Activated naive CD4-positive, alpha-beta T cell treated with anti-CD3 and anti-CD28 coated beads, Interleukin-2, amount 50 U/mL, for 72 hours (primary cell): ENCODE measurements around the gene SLC12A7. TPM values are rescaled to one million over a fixed set of nuclear protein-coding genes. Genes with fewer than 3 reads are reported as not detected.

Experiments used
- ATAC-seq, 2 donors: fragments of 150-1000 bp; cut with Tn5 transposase; 2 replicates each; pipeline ENCODE4 v1.10.0; 2021; ENCODE audit warnings: mild to moderate bottlenecking in 2 of 2, moderate library complexity in 2 of 2
- DNase-seq, 2 donors: peaks; one replicate each; pipeline ENCODE4 v3.0.0; 2021 to 2022; ENCODE audit warnings: low spot score in 2 of 2
- H3K27ac Mint-ChIP-seq, 2 donors: one replicate each; pipeline ENCODE4 v1.8.0; 2022; ENCODE audit warnings: mild to moderate bottlenecking in 2 of 2, mixed read lengths in 2 of 2
- H3K36me3 Mint-ChIP-seq, 2 donors: one replicate each; pipeline ENCODE4 v1.8.0; 2022; ENCODE audit warnings: mixed read lengths in 2 of 2
- H3K9me3 Mint-ChIP-seq, 2 donors: one replicate each; pipeline ENCODE4 v1.8.0; 2022; ENCODE audit warnings: mixed read lengths in 2 of 2
- total RNA-seq, 2 donors: library from RNA; stranded (reverse); gene quantifications; one replicate each; pipeline ENCODE4 v1.2.3, GENCODE V29; 2022

The SLC12A7 gene
- total RNA-seq, 2 donors from 2014 or later: 19.5 to 74.7 TPM

DNA sequence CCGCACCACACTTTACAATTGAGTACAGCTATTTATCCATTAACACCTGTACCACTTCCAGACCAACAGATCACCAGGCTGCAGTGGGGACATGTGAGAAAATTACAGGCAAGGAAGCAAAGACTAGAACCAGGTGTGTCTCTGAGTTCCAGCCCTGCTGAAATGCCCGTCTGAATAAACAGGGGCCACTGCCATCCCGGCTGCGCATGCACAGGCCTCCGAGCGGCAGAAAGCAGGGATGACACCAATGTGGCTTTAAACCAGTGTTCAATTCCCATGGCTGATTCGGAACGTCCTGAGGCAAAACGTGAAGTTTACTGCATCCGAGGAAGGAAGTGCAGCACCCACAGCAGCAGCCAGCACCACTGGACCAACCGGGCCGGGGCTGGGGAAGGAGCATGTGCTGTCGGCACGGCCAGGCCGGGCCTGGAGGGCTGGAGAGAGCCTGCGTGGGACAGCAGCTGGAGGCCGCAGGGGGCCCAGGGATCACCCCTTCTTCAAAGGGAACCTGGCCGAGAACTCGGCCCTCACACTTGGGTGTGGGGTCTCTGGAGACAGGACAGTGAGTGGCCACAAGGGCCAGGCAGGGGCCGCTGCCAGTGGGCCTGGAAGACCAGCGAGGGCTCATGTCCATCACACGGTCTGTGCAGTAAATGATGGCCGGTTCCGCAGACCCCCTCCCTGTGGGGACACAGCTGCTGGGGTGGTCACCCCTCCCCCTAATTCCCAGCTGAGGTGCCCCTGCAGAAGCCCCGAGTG, 33.0 kb upstream of the SLC12A7 start:
- DNase-seq (no peak), ATAC-seq (no peak)
- Mint-ChIP-seq H3K36me3 (no peaks in the 10 kb centered on the region), H3K9me3 (no peaks in the 10 kb centered on the region), H3K27ac (no peak overlapping the region)

DNA sequence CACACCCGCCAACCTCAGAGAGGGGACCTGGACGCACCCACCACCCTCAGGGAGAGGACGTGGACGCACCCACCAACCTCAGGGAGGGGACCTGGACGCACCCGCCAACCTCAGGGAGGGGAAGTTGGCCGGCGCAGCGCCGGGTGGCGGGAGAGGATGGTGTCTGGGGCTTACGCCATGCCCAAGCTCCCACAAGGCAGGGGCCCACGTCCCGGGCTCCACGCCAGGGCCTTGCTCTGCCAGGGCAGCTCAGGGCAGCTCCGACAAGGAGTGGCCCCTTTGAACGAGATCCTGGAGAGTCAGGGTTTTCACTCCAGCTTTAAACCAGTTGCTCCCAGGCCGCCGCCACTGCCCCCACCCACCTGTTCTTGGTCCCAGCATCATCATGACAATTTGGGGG, 32.2 kb upstream of the SLC12A7 start:
- Mint-ChIP-seq H3K27ac (no peak overlapping the region), H3K36me3 (no peaks in the 10 kb centered on the region), H3K9me3 (no peaks in the 10 kb centered on the region)
- DNase-seq: no peak
- no peak for ATAC-seq

DNA sequence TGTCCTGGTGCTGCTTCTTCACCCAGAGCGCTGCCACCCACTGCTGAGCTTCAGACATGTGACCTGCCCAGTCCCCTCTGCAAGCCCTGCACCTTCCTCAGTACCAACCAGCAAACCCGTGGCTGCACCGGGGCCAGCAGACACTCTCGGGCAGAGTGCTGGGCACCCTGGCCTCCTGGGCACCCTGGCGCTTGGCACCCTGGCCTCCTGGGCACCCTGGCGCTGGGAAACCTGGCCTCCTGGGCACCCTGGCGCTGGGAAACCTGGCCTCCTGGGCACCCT, 31.7 kb upstream of the SLC12A7 start:
- no peak for DNase-seq
- no peaks in the 10 kb centered on the region for H3K36me3 Mint-ChIP-seq
- no peak overlapping the region for H3K27ac Mint-ChIP-seq
- no peaks in the 10 kb centered on the region for H3K9me3 Mint-ChIP-seq
- no peak for ATAC-seq

DNA sequence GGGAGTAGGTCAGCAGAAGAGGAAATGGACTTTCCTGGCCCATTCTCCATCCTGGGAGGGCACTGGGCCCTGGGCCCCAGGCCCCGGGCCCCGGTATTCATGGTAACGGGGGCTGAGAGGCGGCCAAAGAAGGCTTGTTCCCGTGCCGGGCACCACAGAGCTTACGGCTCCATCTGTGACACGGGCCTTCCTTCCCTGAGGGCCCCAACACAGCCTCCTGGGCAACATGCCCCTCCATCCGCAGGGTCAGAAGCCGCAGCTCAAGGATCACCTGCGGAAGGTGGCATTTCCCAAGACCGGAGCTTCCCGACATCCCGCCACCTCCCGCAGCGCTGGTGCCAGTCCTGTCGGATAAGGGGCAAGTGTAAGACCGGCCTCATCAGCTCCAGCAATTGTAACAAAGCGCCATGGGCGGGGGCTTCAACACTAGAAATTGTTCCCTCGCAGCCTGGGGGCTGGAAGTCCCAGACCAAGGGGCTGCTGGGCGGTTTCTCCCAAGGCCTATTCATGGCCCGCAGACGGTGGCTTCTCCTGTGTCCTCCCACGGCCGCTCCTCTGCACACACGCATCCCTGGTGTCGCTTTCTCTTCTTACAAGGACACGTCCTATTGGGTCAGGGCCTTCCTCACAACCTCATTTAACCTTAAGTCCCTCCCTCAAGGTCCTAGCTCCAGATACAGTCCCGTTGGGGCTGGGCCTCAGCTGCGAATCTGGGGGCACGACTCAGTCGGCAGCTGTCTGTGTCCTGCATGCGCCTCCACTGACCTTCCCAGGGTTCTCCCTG, 31.2 kb upstream of the SLC12A7 start:
- Mint-ChIP-seq H3K9me3 (no peaks in the 10 kb centered on the region), H3K36me3 (no peaks in the 10 kb centered on the region)
- ATAC-seq: no peak

DNA sequence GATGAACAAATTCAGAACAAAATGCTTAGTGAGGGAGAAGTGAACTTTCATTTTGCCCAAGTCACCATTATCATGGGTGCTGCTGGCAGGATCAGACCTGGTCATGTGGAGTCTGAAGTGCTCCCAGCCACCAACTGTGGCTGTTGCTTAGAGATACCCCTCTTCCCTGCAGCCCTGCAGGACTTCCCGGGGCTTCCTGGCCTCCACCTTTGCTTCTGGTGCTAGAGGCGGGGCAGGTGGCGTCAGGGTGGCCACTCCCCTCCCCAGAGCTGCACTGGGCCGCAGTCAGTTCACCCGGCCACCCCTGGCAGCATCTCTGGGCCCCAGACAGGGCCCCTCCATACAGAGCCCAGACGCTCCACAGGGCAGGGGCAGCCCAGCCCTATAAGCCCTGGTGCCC, 30.0 kb upstream of the SLC12A7 start:
- Mint-ChIP-seq H3K36me3 (no peaks in the 10 kb centered on the region), H3K27ac (no peak overlapping the region), H3K9me3 (peaks cover 0 to 2% of the 10 kb centered on the region in 2 donors)
- ATAC-seq (no peak), DNase-seq (no peak)

More for the DNA sequence above, 31.2 kb upstream of the SLC12A7 start:
- no peak overlapping the region for H3K27ac Mint-ChIP-seq
- DNase-seq: no peak

DNA sequence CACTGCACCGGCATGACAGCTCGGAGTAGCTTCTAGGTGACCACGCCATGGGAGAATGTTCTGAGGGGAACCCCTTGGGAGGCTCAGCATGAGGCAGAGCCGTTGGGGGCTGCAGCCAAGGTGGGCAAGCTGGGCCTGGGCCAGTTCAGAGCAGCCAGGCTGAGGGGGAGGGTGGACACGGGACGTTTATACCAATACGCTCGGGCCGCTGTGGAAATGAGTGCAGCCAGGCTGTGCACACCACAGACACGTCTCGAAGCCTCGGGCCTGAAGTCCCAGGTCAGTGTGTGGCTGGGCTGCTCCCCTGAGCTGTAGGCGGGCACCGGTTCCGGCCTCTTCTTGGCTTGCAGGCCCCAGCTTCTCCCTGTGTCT, 28.9 kb upstream of the SLC12A7 start:
- Mint-ChIP-seq H3K9me3 (peaks cover 0 to 10% of the 10 kb centered on the region in 2 donors), H3K36me3 (no peaks in the 10 kb centered on the region), H3K27ac (no peak overlapping the region)
- ATAC-seq: no peak
- no peak for DNase-seq

DNA sequence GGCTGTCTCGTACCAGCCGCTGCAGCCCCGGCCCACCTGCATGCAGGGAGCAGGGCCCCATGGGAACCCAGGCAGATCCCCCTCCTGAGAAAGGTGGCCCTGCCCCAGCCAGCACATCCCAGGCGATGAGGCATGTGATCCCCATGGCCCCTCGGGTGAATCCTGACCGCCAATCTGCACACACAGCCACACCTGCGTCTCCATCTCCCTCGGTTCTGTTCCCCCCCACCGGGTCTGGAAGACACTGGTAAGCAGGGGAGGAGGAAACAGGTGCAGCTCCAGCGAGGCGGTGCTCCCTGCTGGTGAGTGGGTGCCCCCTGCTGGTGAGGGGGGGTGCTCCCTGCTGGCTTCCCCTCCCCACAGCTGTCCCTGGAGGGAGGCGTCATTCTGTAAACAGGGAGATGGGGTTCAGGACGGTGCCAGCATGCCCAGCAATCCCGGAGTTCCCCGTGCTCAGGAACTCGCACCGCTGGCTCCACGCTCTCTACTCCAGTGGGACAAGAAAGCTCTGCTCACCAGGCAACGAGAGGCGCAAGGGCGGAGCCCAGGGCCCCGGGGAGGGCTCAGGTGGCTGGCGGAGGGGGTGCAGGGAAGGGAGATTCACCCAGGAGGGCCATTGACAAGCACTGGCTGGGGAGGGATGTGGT, 28.4 kb upstream of the SLC12A7 start:
- Mint-ChIP-seq H3K36me3 (no peaks in the 10 kb centered on the region), H3K9me3 (peaks cover 0 to 10% of the 10 kb centered on the region in 2 donors), H3K27ac (peak overlapping the region in 1 of 2 donors; percentile 65)
- peak; percentile 76 to 81 for DNase-seq
- ATAC-seq: peak; percentile 86 to 91

DNA sequence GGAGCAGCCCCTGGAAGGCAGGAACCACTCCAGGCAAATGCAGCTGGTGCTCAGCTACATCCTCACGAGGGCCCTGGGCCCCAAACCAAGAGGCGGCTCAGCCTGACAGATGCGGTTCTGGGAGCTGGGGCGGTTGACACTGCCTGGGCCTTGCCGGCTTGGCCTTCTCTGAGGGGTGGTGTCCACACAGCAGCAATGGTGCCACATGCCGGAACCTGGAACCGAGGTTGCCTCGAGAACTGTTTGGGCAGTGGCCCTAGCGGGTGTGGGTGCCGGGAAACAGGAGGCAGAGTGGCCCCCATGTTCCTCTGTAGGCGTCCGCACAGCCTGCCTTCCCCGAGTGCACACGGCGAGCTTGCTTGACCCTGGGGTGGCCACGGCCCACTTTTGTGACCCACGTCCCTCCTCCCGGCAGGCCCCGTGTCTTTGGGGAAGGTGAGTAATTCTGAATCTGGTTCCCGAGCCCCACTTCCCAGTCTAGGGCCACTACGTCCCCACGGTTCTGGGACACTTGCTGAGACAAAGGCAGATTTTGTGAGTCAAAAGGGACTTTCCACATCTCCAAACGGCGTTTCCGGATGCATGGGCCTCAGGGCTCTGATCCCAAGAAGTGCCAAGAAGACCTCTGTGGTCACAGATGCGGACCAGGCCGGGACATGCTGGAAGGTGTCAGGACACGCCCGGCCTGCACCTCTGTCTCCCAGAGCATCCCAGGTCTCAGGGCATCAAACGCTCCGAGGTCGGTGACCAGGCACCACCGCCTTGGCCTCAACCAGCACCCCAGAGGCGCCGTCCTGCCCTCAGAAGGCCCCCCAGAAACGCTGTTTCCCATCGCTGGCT, 27.7 kb upstream of the SLC12A7 start:
- Mint-ChIP-seq H3K9me3 (peaks cover 0 to 10% of the 10 kb centered on the region in 2 donors), H3K27ac (peak overlapping the region in 1 of 2 donors; percentile 65)

DNA sequence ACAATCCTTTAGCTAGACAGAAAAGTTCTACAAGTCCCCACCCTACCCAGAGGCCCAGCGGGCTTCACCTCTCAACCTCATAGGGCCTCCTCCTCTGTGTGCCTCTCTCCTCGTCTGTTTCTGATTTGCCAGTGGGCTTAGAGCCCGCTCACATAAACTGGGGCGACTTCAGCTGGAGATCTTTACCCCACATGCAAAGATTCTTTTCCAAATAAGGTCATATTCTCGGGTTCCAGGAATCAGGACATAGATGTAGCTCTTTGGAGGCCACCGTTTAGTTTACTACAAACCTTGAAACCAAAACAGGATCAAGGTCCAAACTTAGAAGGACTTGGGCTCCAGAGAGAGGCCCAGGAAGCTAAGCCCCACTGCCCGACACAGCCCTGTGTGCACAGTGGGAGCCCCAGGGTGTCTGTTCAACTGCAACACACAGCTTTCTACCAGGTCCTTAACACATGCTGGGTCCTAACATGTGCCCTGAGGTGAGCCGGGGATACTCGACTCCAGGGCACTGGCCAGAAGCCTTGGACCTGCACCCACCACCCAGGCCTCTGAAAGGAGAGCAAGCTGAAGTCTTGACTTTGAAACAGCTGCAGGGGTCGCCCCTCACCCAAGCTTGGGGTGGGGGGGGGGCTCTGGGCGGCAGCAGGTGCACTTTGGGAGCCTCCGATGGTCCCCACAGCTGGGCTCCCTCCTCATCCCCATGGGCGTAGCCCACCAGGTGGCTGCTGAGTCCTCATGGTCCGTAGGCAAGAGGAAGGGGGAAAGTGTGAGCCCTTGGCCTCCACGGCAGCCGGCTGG, 26.8 kb upstream of the SLC12A7 start:
- ATAC-seq (no peak), DNase-seq (no peak)
- peaks cover 0 to 10% of the 10 kb centered on the region in 2 donors for H3K9me3 Mint-ChIP-seq
- no peaks in the 10 kb centered on the region for H3K36me3 Mint-ChIP-seq
- H3K27ac Mint-ChIP-seq: no peak overlapping the region

More for the DNA sequence above, 27.7 kb upstream of the SLC12A7 start:
- DNase-seq (no peak), ATAC-seq (no peak)
- H3K36me3 Mint-ChIP-seq: no peaks in the 10 kb centered on the region

DNA sequence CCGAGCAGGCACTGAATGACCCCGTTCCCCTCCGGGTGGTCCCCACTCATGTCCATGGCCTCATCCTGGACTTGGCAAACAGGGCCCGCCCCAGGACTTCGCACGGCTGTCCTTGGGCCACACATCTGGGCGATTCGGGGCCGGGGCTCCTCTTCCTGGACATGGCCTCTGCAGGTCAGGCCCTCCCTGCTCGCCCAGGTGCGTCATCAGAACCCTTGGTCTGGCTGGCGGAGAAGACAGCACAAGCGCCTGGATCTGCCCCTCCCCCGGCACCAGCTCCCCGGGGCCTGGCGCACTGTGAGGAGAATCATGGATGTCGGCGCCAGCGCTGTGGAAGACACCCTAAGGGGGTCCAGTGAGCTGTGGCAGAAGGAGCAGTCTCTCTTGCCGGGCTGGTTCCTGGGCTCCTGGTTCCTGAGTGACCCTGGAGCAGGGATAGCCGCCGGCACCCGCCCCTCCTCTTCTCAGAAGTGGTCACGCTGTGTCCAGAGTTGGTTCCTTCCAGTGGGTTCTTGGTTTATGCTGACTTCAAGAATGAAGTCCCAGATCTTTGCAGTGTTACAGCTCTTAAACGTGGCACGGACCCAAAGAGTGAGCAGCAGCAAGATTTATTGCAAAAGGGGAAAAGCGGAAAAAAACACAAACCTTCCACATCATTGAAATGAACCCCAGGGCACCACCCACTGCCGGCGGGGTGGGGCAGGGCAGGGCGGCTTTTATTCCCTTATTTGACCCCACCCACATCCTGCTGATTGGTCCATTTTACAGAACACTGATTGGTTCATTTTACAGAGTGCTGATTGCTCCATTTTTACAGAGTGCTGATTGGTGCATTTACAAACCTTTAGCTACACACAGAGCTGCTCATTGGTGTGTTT, 25.9 kb upstream of the SLC12A7 start:
- H3K27ac Mint-ChIP-seq: no peak overlapping the region
- H3K36me3 Mint-ChIP-seq: no peaks in the 10 kb centered on the region
- peak in 1 of 2 donors; percentile 21 for ATAC-seq
- H3K9me3 Mint-ChIP-seq: peaks cover 0 to 10% of the 10 kb centered on the region in 2 donors
- no peak for DNase-seq

DNA sequence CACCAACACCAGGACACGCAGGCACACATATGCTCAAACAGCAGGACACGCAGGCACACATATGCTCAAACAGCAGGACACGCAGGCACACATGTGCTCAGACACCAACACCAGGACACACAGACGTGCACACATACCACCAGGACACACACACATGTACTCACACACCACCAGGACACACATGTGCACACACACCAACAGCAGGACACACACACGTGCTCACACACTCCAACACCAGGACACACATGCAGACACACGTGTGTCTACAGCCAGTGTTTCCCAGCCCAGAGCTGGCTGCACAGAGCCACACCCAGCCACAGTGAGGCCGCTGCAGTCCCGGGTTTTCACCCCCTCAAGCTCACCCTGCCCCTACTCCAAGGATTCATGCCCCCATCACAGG, 25.0 kb upstream of the SLC12A7 start:
- ATAC-seq: no peak
- no peak for DNase-seq
- H3K36me3 Mint-ChIP-seq: no peaks in the 10 kb centered on the region
- H3K9me3 Mint-ChIP-seq: peaks cover 0 to 10% of the 10 kb centered on the region in 2 donors
- no peak overlapping the region for H3K27ac Mint-ChIP-seq

DNA sequence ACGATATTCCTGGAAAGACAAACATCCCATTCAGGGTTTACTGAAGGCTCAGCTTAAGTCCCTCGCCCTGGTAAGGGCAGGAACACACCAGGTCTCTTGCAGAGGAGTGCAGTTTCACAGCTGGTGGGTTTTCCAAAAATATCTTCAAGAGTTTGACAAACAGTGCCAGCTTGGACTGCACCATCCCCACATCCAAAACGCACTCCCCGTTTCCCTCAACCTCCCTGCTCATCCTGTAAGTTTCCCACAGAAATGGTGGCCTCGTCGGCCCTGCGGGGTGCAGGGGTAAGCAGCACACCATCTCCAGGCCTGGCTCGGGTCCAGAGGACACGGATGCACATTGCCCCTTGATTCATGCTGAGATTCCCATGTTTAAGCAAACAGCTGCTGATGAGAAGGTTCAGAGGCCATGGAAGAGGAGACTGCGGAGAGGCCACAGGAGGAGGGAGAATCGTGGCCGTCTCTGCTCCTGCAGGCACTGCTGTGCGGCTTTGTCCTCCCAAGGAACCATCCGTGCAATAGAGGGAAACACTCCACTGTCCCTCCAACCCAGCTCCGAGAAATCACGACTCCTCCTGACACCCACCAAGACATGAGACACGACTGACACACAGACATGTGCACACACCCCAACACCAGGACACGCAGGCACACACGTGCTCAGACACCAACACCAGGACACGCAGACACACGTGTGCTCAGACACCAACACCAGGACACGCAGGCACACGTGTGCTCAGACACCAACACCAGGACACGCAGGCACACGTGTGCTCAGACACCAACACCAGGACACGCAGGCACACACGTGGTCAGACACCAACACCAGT, 24.0 kb upstream of the SLC12A7 start:
- Mint-ChIP-seq H3K36me3 (no peaks in the 10 kb centered on the region), H3K27ac (no peak overlapping the region)

DNA sequence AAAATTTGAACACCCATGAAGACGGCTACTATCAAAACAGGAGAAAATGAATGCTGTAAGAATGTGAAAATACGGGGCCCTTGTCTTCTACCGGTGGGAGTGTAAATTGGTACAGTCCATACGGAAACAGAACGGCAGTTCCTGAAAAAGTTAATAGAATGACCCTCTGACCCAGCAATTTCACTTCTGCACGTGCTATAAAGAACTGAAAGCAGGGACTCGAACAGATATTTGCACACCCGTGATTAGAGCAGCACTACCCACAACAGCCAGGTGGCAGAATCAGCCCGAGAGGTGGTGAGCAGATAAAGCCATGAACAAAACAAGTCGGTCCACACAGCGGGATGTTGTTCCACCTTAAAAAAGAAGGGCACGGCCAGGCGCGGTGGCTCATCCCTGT, 22.6 kb upstream of the SLC12A7 start:
- H3K9me3 Mint-ChIP-seq: peaks cover 0 to 10% of the 10 kb centered on the region in 2 donors
- ATAC-seq: no peak

More for the DNA sequence above, 24.0 kb upstream of the SLC12A7 start:
- ATAC-seq (no peak), DNase-seq (no peak)
- peaks cover 0 to 10% of the 10 kb centered on the region in 2 donors for H3K9me3 Mint-ChIP-seq

DNA sequence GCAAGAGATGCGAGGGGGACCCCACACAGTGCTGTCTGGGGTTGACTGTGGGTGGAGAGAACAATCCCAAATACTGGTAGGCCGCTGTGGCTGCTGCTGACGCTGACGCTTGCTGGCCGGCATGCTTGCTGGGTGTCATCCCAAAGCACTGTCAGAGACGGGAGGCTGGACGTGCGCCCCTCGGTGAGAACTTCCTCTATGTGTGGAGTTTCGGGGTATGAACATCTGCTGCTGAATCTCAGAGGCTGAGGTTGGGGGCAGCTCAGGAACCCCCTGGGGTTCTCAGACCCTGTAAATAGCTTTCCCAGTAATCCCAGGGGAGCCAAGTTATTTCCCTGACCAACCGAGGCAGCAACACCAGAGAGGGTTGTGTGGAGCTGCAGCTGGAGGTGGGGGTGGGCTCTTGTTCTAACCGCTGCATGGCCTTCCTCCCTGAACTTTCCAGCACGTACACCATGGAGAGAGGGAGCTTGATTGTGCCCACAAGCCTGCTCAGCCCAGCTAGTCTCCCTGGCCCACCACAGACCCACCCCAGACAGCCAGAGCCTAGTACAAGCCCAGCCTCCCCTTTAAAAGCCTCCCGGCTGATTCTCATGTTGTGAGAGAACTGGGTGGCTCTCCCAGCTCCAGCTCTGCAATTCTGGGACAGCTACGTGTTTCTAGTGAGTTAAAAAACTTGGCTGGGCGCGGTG, 21.8 kb upstream of the SLC12A7 start:
- ATAC-seq: no peak
- Mint-ChIP-seq H3K9me3 (peaks cover 0 to 10% of the 10 kb centered on the region in 2 donors), H3K27ac (no peak overlapping the region), H3K36me3 (no peaks in the 10 kb centered on the region)
- DNase-seq: no peak

More for the DNA sequence above, 22.6 kb upstream of the SLC12A7 start:
- DNase-seq: no peak
- no peak overlapping the region for H3K27ac Mint-ChIP-seq
- H3K36me3 Mint-ChIP-seq: no peaks in the 10 kb centered on the region
